EL (cell line): ENCODE measurements around the gene RSKR.
"Not testable (repeated sequence)": the region's sequence is repeated elsewhere in the genome, so short reads cannot be mapped to it uniquely, and the experiment has no call there.

Experiments used
- DNase-seq: peaks from one replicate; pipeline ENCODE4 v3.0.0-alpha.2; 2016

RSKR gene

GRCh38 chr17:28613931-28614381 is at the start of gene RSKR:
TSS of gene RSKR (minus strand) at chr17:28614185. CDS start at chr17:28614161, 24 bp downstream.
- no peak for DNase-seq

GRCh38 chr17:28663723-28664122 is 49.7 kb upstream of the RSKR start:
- DNase-seq, result no peak

- DNase-seq, result no peak
Measured at GRCh38 chr17:28662527-28662829, 48.5 kb upstream of the RSKR start.

DNA sequence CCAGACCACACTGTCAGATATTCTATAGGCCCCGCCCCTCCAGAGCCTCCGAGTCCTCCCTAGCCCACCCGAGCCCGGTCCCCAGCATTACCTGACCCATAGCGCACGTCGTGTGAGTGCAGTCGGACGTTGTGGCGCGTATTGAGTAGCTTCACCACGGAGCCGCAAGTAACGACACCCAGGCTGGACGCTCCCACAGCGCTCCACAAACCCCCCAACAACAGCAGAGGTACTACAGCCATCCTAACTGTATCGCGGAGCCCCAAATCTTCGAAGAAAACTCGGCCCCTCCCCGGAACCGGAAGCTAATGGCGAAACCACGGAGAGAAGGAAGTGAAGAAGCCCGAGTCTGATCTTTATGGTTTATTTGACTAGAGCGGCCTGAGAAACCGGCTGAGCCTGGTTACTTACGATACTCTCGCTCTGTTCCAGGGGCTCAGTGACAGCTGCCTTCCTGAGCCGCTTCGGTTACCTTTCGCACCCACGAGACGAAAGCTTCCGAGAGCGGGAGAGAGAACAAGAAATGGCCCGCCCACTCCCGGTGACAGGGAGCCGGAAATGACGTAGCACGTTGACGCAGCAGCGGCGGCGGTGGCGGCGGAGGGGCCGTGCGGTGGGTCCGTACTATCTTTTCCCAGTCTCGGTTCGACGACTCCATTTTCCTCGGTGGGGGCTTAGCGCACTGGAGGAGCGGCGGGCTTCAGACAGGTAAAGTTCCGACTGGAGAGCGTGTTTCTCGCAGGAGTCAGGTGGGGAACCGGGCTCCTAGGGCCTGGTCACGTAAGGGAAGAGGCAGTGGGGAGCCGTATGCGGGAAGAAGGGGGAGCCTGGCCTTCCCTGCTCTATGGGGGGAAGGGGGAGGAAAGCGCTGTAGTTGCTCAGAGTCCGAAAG is 47.9 kb upstream of the RSKR start, which contains the start of the genes SDF2 and SUPT6H:
Gene SDF2 (minus strand): TSS at position 272 of the 892 bp plus-strand sequence. CDS start 30 bp downstream, at position 242.
Gene SUPT6H (plus strand): TSS at position 571 of the 892 bp plus-strand sequence. CDS start 11,197 bp downstream, outside the sequence.
- peak; percentile 89 for DNase-seq

GRCh38 chr17:28659497-28659881 is 45.5 kb upstream of the RSKR start:
- not testable (repeated sequence) for DNase-seq

DNA sequence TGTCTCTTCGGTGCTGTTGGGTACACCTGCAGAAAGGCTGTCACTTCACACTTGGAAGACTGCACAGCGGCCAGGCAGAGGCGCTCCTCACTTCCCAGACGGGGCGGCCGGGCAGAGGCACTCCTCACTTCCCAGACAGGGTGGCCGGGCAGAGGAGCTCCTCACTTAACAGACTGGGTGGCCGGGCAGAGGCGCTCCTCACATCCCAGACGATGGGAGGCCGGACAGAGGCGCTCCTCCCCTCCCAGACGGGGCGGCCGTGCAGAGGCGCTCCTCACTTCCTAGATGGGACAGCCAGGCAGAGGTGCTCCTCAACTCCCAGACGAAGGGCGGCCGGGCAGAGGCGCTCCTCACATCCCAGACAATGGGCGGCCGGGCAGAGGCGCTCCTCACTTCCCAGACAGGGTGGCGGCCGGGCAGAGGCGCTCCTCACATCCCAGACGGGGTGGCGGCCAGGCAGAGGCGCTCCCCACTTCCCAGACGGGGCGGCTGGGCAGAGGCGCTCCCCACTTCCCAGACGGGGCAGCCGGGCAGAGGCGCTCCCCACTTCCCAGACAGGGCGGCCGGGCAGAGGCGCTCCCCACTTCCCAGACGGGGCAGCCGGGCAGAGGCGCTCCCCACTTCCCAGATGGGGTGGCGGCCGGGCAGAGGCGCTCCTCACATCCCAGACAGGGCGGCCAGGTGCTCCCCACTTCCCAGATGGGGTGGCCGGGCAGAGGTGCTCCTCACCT is 44.9 kb upstream of the RSKR start:
- not testable (repeated sequence) for DNase-seq

DNA sequence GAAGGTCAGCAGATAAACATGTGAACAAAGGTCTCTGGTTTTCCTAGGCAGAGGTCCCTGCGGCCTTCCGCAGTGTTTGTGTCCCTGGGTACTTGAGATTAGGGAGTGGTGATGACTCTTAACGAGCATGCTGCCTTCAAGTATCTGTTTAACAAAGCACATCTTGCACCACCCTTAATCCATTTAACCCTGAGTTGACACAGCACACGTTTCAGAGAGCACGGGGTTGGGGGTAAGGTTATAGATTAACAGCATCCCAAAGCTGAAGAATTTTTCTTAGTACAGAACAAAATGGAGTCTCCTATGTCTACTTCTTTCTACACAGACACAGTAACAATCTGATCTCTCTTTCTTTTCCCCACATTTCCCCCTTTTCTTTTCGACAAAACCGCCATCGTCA is 44.4 kb upstream of the RSKR start:
- DNase-seq, result not testable (repeated sequence)

GRCh38 chr17:28657756-28658155 is 43.8 kb upstream of the RSKR start:
- peak; percentile 64 for DNase-seq

DNA sequence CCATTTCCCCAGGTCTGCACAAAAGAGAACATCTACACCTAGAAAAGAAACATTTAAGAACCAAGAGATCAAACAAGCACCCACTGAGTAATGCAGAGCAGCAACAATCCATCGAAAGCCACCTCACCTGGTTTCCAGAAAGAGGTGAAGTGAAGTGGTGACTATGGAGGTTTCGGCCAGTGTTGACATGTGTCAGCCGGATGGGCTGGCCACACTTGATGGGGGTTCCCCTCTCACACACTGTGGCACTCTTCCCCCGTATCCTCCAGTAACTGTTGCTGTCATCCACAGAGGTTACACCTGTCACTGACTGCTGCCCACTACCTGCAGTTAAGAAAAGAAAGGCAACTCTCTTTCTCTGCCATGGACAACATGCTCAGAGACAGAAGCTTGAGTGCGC is 41.2 kb upstream of the RSKR start:
- DNase-seq, result no peak

DNA sequence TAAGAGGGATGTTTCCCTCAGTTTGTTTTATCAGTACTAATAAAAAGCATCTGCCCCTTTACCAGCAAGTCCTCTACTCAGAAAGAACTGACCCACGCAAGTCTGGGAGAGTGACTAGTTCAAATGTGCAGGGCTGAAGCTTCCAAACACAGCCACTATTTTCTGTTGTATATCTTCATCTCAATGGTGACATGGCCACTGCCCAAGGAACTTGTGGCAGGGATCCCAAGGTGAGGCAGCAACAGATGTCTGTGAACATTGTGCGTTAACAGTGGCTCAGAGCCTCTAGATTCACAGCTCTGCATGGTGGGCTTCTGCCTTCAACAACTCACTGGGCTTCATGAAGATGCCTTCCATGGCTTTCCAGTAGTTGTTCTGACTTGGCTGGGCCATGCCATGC is 34.7 kb upstream of the RSKR start:
- no peak for DNase-seq

DNA sequence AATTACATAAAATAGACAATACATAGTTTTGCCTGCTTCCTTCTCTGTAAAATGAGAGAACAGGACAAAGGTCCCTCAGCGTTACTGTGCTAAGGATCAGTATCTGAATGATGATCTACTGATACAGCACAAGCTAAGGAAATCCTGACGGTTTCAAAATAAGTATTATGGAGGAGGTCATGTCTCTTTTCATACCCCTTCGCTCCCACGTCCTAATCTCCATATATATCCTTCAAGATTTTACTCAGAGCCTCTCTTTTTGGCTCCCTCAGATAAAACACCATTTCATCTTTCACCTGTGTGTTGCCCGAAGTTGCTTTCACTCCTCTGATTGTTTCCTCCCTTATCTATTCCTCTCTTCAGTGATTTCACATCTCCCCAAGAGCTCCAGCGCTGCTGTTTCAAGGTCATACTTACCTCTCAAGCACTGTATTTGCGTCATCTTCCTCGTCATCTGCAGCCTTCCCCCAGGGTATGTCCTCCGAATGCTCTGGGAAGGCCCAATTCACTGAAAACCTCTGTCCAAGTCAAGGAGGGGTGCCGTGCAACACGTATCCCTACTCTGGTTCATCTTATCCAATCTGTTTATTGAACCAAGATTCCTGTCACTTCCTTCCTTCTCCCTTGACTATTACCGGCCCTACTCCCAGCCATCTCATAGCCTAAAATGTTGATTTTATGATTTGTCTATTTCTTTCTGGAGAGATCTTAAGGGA is 32.2 kb upstream of the RSKR start:
- DNase-seq, result no peak

GRCh38 chr17:28645576-28645939 is 31.6 kb upstream of the RSKR start:
- no peak for DNase-seq

DNA sequence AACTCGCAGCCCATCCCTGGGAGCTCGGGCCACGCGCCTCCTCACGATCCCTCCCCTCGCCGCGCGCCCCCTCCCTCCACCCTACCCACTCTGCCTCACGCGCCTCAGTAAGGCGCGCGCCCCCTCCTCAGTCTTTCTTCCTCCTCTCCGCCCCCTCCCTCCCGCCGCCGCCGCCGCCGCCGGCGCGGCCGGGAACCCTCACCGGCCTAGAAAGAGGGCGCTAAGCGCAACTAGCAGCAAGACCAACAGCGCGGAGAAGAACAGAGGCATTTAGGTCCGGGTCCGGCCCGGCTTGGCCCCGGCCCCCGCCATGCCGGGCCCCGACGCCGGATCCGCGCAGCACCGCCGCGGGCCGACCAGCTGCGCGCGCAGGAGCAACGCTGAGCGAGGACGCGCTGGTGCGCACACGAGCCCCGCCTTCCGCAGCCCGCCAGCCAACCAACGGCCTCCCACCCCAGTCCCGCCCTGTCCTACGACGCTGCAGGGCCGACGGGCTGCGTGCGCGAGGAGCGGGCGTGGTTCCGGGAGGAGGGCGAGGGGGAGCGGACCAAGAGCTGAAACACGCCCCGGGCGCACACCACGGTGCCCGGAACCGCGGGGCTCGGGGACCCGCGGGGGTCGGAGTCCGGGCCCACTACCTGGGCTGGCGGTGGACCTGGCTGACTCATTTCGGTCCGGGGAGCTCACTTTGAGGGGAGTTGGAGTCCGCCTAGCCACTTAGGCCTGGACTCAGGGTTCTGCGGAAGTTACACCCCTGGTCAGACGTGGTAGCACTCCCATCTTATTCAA is 31.0 kb upstream of the RSKR start, which contains the start of gene BLTP2:
Gene BLTP2 (minus strand): TSS at position 372 of the 789 bp plus-strand sequence. CDS start 102 bp downstream, at position 270.
- peak; percentile 94 for DNase-seq

- DNase-seq, result peak; percentile 63
Measured at GRCh38 chr17:28643983-28644786, 30.2 kb upstream of the RSKR start.

DNA sequence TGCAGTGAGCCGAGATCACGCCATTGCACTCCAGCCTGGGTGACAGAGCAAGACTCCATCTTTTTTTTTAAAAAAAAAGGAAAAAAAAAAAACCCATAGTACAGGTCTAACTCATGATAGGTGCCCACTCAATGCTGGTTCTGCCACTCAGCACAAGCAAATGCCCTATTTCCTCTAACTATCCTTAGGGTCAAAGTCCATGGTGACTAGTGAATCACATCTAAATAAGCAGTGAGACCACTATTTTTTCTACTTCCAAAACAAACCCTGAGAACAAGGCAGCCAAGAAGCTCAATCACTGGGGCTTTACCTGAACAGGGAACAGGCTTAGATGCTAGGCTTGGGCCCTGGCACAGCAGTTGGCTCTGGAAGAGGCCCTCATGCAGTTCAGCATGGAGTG is 27.6 kb upstream of the RSKR start:
- no peak for DNase-seq

DNA sequence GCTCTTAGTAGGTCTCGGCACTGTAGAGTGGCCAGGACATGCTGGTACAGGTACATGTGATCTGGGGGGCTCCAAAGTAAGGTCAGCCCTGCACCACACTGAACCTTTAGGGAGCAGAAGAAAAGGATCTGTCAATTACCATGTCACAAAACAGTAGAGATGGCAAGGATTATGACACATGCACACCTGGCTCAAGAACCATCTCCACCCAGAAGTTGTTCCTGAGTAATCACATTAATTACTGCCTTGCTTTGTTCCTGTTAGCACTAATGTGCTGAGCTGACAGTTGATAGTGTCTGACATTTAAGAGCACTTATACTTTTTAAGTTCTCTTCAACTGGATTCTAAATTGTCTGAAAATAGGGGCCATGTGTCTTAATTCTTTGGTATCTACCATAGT is 21.5 kb upstream of the RSKR start:
- DNase-seq, result no peak

DNA sequence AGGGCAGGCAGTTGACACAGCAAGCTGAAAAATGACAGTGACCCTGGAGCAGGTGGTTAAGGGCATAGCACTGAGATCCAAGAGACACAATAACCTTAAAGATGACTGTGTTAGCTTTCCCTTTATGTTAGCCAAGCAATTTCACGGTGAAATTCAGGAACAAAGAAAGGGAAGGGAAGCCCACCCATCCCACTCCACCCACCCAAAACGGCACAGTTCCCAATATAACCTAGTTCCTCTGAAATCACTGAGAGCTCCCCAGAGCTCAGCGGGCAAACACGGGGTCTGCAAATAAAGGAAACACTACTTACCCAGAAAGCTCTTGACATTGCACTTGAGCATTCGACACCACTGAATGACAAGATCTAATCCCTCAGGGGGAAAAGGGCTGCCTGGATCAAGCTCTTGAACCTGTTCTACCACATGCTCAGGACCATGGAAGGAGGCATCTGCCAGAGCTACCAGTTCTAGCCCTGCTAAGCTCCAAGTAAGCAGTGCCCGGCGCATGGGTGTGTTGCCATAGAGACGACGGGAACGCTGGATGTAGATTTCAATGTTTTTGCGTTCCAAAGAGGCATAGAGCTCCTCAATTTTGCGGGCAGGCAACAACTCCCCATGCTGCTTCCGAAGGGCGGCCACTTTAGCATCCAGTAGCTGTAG is 20.4 kb upstream of the RSKR start:
- DNase-seq, result no peak

- no peak for DNase-seq
Measured at GRCh38 chr17:28626818-28627217, 12.8 kb upstream of the RSKR start.

DNA sequence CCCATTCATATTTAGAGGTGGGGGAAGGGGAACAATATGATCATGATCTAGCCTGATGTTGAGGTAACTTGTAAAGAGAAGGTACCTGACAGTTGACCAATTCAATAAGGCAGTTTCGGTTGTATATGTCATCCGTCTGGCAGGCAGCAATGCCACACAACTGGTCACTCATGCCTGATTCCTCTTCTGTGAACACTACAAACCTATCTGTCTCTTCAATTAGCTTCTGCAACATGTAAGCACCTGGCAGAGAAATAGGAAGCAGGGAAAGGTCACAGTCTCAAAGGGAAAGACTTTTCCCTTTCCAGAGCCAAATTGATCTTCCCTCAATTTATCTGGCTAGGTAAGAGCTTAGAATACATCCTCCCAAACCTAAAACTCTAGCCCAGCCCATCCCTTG is 10.2 kb upstream of the RSKR start:
- no peak for DNase-seq

DNA sequence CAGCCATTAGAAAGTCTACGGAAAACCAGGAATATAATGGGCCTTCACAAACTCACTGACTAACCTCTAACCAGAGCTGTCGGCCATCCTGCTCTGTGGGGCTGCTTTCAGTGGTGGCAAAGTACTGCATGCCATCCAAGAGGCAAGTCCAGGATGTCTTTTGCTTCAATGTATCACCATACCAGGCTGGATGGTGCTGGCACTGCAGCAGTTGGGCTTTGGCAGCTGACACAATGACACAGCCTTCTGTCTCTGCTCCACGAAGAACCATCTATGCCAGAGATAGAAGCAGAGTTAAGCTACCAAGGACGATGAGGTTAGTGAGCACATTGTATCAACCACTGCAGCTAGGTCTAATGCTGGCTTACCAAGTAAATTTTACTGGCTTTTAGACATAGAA is 9.7 kb upstream of the RSKR start:
- DNase-seq, result no peak

GRCh38 chr17:28622186-28622585 is 8.2 kb upstream of the RSKR start:
- no peak for DNase-seq
